Measurements from ENCODE around the gene FABP1.

FABP1 gene

DNA sequence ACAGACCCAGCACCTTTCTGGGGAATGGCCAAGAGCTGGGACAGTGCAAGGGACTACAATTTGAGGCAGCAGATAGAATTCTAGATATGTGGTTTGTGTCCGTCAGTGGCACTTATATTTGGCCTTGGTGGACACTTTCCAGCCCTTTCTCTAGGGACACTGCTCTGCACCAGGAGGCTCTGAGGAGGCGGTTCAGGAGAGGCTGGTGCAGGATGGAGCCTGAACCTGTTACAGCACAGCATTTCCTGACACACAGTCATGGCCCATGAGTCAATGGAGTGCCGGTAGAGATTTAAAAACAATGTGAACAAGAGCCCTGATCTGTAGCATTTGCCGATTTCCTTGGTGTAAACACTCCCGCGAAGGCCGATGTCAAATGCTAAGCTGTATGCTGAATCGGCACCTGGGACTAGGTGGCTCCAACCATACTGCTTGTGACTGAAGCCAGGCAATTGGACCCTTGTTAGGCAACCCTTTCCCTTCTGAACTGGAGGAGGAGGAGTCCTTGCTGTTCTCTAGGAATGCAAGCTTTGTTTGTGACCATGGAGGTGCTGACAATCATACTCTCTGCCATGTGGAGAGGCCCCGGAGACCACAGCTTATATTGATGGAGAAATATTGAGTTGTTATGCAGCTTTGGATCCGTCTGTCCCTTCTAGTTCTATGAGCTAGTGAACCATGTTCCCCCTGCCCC lies 11.9 kb downstream of the FABP1 start:
- no peak for DNase-seq (ENCODE audit: low spot score)

DNA sequence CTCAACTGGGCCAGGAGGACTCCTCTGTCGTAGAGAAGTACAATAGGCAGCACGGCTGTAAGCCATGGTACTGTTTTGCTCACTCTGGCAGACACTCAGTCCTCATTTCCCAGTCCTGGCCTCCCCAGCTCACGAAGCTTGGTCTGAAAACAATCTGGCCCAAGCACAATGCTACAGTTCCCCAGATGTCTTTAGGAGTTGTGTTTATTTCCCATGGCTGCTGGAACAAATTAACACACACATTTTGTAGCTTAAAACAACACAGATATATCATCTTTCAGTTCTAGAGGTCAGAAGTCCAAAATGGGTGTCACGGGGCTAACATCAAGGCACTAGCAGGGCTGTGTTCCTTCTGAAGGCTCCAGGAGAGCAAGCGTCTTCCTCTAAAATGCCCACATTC lies 13.0 kb downstream of the FABP1 start:
- DNase-seq (ENCODE audit: low spot score), result no peak

DNA sequence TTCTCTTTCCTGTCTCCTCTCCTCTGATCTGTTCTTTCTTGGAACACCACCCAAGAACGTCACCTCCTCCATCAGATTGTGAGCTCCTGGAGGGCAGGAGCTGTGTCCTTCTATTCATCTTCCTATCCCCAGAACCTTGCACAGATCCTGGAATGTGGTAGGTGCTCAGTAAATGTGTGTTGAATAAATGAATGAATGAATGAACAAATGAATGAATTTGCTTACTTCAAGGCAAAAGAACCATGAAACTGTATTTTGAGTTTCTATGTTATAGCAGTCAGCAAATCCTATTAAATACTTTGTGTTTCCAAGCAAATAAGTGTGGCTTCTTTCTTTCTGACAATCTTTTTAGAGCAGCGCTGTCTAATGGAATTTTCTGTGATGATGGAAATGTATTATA lies 14.8 kb downstream of the FABP1 start:
- DNase-seq (ENCODE audit: low spot score), result no peak

DNA sequence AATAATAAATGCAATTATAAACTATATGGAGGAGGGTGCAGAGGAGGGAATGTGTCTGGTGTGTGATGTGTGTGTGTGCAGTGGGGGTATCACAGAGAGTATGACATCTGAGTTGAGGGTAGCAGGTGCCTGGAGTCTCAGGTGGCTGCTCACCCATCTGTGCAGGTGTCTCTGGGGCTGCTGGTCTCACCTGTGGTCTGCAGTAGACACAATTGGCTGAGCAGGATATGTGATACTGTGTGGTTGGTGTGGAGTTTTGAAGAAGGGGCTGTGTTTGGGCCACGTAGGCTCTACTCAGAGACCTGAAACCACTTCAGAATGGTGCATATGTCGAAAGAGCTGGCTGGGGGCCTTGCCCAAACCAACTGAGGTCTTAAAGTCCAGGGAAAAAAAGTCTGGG lies 17.0 kb downstream of the FABP1 start:
- no peak for DNase-seq (ENCODE audit: low spot score)

DNA sequence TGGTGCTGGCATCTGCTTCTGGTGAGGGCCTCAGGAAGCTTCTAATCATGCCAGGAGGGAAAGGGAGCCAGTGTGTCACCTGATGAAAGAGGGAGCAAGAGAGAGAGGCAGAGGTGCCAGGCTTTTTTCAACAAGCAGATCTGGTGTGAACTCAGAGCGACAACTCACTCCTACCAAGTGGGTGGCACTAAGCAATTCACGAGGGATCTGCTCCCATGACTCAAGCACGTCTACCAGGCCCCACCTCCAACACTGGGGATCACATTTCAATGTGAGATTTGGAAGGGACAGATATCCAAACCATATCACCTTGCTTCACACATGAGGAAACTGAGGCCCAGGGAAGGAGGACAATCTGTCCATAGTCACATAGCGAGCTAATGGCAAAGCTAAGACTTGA lies 19.1 kb downstream of the FABP1 start:
- DNase-seq (ENCODE audit: low spot score), result no peak

DNA sequence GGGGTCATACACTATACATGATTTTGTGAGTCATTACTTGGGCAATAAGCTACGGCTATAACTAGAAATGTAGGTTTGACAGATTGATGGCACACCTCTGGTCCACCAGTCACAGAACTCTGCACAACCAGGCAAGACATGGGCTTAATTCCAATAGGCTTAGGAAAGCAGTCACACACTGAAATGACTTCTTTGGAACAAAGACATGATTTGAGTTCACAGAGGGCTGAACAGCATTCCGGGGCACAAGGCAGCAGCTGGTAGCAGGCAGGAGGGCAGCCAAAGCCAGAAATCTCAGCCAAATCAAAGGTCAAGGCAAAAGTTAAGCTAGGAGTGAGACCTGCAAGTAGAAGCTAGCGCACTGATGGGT lies 27.4 kb downstream of the FABP1 start:
- no peak for DNase-seq (ENCODE audit: low spot score)

DNA sequence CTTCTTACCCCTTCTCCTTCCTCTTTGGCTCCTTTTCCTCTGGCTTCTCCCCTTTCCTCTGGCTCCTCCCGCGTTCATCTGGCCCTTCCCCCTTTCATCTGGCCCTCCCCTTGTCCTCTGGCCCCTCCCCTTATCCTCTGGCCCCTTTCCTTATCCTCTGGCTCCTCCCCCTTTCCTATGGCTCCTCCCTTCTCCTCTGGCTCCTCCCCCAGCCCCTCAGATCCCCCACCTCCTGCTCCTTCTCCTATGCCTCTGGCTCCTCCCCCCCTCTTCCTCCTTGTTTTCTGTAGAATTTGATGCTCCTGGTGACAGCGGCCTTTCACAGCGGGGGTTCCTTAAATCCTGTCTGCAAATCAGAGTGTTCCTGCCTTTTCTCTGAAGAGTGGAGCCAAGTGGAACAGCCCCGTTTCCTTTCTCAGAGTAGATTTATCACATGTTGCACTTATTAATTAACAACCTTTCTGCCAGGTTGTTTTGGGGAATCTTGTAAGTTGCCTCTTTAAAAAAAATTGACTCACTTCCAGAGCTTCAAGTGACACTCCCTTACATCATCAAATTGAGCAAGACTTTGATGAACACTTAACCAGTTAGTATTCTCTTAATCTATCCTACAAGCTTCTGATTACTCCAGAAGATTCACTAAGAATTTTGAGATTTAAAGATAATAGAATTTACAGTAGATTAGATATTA lies 27.9 kb downstream of the FABP1 start:
- DNase-seq (ENCODE audit: low spot score), result no peak

DNA sequence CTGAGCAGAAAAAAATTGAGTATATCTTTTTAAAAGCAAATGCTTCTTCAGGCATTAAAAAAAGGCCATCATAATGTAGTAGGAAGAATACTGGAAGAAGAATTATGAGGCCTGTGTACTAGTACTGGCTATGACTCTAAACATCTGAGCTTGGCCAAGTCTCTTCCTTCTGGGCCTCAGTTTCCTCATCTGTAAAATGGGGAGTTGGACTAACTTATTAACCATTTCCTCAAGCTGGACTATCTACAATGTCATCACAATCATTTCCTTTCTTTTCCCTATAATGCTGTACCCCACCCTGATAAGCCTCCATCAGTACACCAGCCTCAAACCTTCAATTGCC lies 29.3 kb downstream of the FABP1 start:
- DNase-seq (ENCODE audit: low spot score), result no peak

DNA sequence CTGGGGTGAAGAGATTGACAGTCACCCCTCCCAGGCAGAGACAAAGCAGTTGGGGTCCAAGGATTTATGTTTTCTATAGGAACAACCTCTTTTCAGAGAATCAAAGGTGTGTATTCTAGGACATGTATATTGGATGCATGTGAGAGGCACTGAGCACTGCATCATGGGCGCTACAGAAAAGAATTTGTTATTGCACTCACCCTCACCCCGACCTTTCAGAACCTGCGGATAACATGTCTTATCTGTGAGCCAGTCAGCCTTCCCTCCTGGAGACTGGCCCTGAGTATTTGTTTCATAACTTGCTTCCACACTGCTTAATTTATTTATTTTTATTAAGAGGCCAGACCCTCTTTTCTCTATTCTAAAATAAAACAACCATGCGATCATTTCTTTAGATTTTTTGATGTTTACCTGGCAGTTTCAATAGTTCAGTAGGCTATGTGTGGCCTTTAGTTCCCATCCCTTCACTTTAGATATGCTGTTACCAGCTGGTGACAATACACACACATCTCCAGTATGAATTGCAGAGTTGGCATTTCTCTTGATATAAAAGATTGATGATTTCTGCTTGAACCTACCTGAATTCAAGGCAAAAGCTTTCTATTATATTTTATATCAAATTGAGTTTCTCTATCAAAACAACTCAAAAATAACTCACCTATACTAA lies 29.8 kb downstream of the FABP1 start:
- DNase-seq (ENCODE audit: low spot score), result no peak

DNA sequence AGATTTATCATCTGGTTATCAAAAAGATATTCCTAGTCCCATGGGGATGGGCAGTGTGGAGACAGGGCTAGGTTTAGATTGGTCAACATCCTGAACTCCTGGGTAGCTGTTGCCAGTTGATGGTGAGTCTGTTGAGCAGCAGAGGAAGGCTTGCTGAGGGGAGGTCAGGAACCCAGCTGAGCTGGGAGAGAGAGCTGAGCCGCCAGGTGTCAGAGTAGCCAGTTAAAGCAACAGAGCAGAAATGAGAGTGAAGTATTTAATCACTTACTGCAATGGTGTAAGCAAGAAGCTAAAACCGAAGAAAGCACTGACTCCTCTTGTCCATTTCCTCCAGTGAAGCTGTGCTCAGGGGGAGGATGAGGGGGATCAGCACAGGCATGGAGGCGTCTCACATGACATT lies 30.7 kb downstream of the FABP1 start:
- no peak for DNase-seq (ENCODE audit: low spot score)

DNA sequence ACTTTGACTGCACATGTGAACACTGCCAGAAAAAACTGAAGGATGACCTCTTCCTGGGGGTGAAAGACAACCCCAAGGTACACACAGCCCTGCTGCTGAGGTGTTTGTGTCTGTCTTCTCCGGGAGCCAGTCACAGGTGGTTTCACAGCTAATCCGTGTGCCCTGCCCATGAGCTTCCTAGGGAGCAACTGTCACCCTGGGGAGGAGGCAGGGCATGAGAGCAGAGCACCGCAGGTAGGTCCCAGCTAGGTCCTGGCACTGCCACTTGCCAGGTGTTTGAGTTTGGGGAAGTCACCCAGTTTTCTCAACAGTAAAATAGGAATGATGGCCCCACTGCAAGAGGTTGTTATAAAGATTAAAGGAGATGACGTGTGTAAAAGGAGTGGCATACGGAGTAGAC lies 31.2 kb downstream of the FABP1 start:
- DNase-seq (ENCODE audit: low spot score), result no peak

DNA sequence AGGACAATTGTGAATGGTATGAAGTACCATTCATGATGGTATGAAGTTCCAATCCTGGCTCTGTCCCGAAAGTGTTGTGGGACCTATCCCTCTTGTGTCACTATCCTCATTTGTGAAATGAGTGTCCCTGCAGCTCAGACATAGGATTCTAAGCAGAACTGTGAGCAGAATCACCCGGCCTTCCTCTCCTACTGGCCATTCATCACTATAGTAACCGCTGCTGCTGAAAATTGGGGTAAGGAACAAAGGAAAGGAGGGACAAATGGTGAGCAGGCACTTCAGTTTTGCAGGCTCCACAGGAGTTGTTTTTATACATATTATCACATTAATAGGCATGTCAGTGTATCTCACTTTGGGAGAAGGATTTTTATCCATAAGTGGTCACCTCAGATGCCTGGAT lies 32.8 kb downstream of the FABP1 start:
- DNase-seq (ENCODE audit: low spot score), result no peak

DNA sequence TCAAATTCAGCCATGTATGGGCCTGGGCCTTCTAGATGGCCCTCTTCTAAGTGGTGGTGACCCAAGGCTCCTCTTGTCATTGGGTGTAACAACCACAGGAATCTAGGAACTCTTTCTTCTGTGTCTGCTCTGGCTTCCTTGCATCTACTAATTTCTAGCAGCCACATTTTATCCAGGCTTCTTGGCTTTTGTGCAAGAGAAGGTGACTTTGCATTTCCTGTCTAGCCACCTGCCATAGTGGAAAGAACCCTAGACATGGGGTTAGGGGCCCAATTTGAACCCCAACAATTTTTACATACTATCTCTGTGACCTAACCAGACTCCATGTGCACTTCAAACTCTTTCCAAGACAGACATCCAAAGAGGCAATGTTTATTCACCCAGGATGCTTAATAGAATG lies 35.1 kb downstream of the FABP1 start:
- DNase-seq (ENCODE audit: low spot score), result no peak

DNA sequence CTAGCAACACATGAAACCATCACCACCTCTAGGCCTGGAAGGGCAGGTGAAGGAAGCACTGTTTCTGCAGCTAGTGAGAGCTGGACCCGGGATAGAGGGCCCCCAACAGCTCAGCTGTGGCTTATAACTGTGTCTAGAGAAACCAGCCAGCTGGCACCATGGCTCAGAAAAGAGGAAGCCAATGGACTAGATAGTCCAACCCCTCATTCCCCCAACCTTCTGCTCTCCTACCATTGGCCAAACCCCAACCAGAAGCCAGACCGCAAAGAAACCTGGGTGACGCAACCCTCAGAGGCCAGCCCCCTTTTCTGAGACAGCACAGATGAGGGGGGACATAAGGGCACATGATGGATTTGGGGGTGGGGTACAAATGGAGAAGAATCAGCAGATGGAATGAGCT lies 35.9 kb downstream of the FABP1 start:
- DNase-seq (ENCODE audit: low spot score), result no peak

DNA sequence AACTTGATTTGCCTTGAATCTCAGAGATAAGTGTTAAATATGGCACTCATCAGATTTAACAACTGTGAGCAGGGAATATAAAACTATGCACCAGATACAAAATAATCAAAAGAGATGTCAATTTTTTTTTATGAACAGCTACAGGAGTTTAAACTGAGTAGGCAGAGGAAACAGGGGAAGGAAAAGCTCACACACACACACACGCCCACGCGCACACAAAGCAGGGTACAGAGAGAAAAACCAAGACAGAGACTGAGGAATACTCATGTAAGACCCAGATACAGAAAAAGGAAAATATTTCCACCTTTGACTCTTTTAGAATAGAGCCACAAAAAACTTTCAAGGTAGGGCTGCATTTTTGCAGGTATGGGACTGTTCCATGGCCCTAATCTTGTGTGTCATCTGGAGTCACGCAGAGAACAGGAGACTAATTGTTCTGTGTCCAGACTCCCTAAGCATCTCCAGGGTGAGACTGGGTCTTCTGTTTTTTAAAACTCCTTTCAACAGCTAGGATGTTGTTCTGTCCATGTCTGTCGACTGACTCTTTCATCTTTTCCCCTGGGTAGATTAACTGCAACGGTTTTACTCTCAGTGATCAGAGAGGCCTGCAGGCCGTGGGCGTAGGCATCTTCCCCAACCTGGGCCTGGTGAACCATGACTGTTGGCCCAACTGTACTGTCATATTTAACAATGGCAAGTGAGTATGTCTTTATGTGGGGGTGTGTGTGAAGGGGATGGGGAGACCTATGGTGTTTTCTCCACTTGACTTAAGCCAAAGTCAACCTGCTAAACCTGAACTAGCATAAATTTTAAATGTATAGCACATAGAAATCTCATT lies 37.2 kb downstream of the FABP1 start:
- no peak for DNase-seq (ENCODE audit: low spot score)

DNA sequence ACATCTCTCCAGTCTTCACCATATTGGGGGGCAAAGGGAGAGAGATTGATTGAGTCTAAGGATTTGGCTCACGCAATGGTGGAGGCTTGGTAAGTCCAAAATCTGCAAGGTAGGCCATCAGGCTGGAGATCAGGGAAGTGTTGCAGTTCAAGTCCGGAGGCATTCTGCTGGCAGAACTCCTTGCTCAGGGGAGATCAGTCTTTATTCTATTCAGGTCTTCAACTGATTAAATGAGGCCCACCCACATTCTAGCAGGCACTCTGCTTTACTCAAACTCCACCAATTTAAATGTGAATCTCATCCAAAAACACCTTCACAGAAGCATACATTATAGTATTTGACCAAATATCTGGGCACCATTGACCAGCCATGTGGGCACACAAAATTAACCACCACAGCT lies 38.9 kb downstream of the FABP1 start:
- no peak for DNase-seq (ENCODE audit: low spot score)

DNA sequence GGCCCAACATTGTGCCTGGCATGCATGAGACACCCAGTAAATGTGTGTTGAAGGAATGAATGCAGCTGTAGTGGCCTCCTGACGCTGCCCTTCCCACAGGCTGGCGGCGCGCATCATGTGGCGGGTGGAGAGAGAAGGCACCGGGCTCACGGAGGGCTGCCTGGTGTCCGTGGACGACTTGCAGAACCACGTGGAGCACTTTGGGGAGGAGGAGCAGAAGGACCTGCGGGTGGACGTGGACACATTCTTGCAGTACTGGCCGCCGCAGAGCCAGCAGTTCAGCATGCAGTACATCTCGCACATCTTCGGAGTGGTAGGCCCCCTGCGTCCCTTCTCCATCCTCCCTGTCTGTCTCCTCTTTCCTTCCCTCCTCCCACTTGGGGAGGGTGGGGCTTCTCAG lies 40.1 kb downstream of the FABP1 start:
- DNase-seq (ENCODE audit: low spot score), result no peak

DNA sequence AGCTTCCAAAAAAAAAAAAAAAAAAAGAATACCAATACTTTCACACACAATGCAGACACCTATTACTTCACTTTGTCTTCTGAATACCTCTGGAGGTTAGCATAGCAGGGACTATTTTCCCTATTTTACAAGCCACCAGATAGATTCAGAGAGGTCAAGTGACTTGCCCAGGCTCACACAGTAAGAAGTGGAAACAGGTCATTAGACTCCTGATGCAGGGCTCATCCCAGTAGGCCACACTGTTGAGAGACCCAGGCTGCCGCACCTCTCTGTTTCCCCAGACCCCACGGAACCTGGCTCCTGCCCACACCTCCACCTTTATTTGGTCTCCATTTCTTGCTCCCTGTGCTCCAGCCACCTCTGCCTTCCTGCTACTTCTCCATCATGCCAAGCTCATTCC lies 40.8 kb downstream of the FABP1 start:
- no peak for DNase-seq (ENCODE audit: low spot score)

DNA sequence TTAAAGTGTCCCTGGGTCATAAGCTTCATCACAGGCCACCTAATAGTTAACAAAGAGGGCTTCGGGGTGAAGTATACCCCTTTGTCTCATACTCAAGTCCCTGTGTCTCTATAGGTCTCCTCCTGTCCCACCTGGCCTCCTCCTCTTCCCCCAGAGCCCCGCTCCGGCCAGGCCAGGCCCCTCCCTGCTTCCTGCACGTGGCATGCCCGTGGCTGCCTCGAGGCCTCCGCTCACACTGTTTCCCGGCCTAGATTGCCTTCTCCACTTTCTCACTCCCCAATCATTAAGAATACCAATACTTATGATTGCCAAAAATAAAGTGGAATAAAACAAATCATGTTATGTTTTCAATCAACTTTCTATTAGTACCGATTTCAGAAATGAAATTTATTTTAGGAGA lies 41.5 kb downstream of the FABP1 start:
- DNase-seq (ENCODE audit: low spot score), result no peak

DNA sequence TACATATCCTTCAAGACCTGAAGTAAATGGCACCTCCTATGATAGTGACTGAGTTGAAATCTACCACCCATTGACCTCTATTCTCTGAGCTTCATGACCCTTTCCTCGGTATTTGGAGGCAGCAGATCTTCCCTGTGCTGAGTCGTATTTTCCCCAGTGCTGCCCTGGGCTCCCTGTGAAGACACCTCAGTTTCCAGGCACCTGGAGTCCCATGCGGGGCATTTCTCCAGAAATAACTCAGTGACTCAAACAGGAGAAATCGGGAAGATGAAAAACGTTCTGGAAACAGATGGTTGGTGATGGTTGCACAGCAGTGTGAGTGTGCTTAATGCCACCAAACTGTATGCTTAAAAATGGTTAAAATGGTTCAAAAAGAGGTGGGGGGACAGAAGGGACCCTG lies 42.3 kb downstream of the FABP1 start:
- no peak for DNase-seq (ENCODE audit: low spot score)

DNA sequence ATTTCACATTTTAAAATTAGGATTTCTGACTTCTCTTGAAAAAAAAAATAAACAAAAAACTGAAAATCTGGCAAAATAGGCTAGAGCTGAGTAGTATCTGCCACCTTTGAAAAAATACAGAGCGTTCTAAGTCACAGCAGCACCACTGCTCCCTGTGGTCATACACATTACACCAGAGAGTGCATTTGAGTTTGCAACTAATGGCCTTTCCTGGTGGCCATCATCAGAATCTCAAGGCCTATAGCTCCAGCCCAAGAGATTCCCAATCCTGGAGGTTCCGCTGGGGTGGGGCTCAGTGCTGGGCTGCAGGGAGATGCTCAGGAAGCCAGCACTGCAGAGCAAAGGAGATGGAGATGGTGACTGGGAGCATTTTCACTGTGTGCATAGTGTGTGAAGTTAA lies 42.8 kb downstream of the FABP1 start:
- no peak for DNase-seq (ENCODE audit: low spot score)

DNA sequence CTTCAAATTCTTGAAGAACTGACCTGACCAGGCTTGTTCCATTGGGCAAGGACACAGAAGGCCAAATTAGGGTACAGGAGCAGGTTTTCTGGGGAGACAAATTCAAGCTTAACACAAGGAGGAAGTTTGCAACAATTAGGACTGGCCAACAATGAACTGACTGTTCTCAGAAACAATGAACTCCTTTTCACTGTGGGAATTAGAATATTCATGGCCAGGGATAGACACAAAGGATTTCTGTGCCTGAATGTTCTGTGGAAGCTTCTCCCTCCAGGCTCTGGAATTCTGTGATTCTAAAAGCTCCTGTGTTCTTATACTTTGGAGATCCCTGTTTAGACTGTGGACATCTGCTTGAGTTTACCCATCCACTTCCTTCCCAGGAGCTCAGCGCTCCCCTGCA lies 45.1 kb downstream of the FABP1 start:
- no peak for DNase-seq (ENCODE audit: low spot score)
